Tibial artery (tissue), 4 donors: ENCODE results near the gene SEL1L3.

Experiments
- DNase-seq, 2 donors: peaks; one replicate each; pipeline ENCODE4 v3.0.0-alpha.2; 2019
- H3K27ac ChIP-seq, 2 donors: fragments of 200-600 bp; sonication (generic) in 1 of 2; 1 replicate in 1 of 2; 2 replicates in 1 of 2; pipeline ENCODE4 v1.5.1; 2018 to 2019; ENCODE audit warnings: mild to moderate bottlenecking in 1 of 2
- H3K27me3 ChIP-seq, 2 donors: fragments of 200-600 bp; sonication (generic) in 1 of 2; one replicate each; pipeline versions ENCODE4 v1.5.1 to v1.6.0; 2016 to 2019
- H3K36me3 ChIP-seq, 3 donors: fragments of 200-600 bp; sonication (generic) in 2 of 3; one replicate each; pipeline ENCODE4 v1.5.1; 2016 to 2019; ENCODE audit warnings: mild to moderate bottlenecking in 2 of 3
- H3K4me1 ChIP-seq, 4 donors: fragments of 200-600 bp; sonication (generic) in 2 of 4; 1 replicate in 3 of 4; 2 replicates in 1 of 4; pipeline ENCODE4 v1.5.1; 2016 to 2019
- H3K4me3 ChIP-seq, 2 donors: fragments of 200-600 bp; sonication (generic) in 1 of 2; 1 replicate in 1 of 2; 2 replicates in 1 of 2; pipeline ENCODE4 v1.5.1; 2018 to 2019; ENCODE audit warnings: mild to moderate bottlenecking in 2 of 2
- H3K9me3 ChIP-seq, 3 donors: fragments of 200-600 bp; sonication (generic) in 1 of 3; one replicate each; pipeline ENCODE4 v1.5.1; 2016 to 2019
- CTCF ChIP-seq, 2 experiments: fragments of 200-600 bp in 1 of 2; fragments of 450-650 bp in 1 of 2; IDR thresholded peaks; one replicate each; pipeline ENCODE4 v1.5.1; 2017 to 2019; ENCODE audit warnings: antibody characterized with exemption in 2 of 2, mild to moderate bottlenecking in 1 of 2, moderate library complexity in 1 of 2
- intact Hi-C: fragments of 100-400 bp; cut with DNase I; formaldehyde crosslinking; loops from one replicate; pipeline ENCODE4 v1.15.0; 2023; ENCODE audit warnings: low total_unique reads

The SEL1L3 gene

GRCh38 chr4:25857403-25857802 lies 5.4 kb downstream of the SEL1L3 start:
- TF ChIP-seq CTCF (IDR thresholded peaks at IDR 0.05), result no peak
- no peaks in the 10 kb centered on the region for H3K36me3 ChIP-seq
- DNase-seq, result no peak
- peaks cover 0 to 38% of the 10 kb centered on the region in 2 donors for H3K27me3 ChIP-seq
- intact Hi-C loops, result no loop called here
- H3K4me3 ChIP-seq, result no peak overlapping the region
- no peaks in the 10 kb centered on the region for H3K9me3 ChIP-seq
- H3K27ac ChIP-seq, result no peak overlapping the region
- peaks cover 0 to 12% (median 8%) of the 10 kb centered on the region in 4 donors for H3K4me1 ChIP-seq

GRCh38 chr4:25856756-25857155 lies 6.0 kb downstream of the SEL1L3 start:
- Histone ChIP-seq H3K9me3 (no peaks in the 10 kb centered on the region), H3K36me3 (no peaks in the 10 kb centered on the region), H3K4me3 (no peak overlapping the region), H3K27ac (no peak overlapping the region), H3K4me1 (peaks cover 0 to 6% (median 2%) of the 10 kb centered on the region in 4 donors), H3K27me3 (peaks cover 0 to 32% of the 10 kb centered on the region in 2 donors)
- TF ChIP-seq CTCF (IDR thresholded peaks at IDR 0.05), result no peak
- intact Hi-C loops, result no loop called here
- no peak for DNase-seq

- intact Hi-C loops, result no loop called here
- no peaks in the 10 kb centered on the region for H3K36me3 ChIP-seq
- no peaks in the 10 kb centered on the region for H3K4me1 ChIP-seq
- H3K4me3 ChIP-seq, result no peak overlapping the region
- H3K9me3 ChIP-seq, result no peaks in the 10 kb centered on the region
- TF ChIP-seq CTCF (IDR thresholded peaks at IDR 0.05), result no peak
- no peak overlapping the region for H3K27ac ChIP-seq
- DNase-seq, result no peak
- no peaks in the 10 kb centered on the region for H3K27me3 ChIP-seq
Observed at GRCh38 chr4:25852103-25852502, 10.7 kb downstream of the SEL1L3 start.

- Histone ChIP-seq H3K27ac (no peak overlapping the region), H3K27me3 (peaks cover 0 to 10% of the 10 kb centered on the region in 2 donors), H3K4me1 (no peaks in the 10 kb centered on the region), H3K36me3 (no peaks in the 10 kb centered on the region), H3K4me3 (no peak overlapping the region), H3K9me3 (no peaks in the 10 kb centered on the region)
- DNase-seq, result no peak
- TF ChIP-seq CTCF (IDR thresholded peaks at IDR 0.05), result no peak
- intact Hi-C loops, result no loop called here
Observed at GRCh38 chr4:25847329-25847728, 15.5 kb downstream of the SEL1L3 start.

- intact Hi-C loops, result no loop called here
- Histone ChIP-seq H3K4me3 (no peak overlapping the region), H3K27ac (no peak overlapping the region), H3K4me1 (no peaks in the 10 kb centered on the region), H3K36me3 (no peaks in the 10 kb centered on the region), H3K27me3 (peaks cover 0 to 10% of the 10 kb centered on the region in 2 donors), H3K9me3 (no peaks in the 10 kb centered on the region)
- no peak for TF ChIP-seq CTCF (IDR thresholded peaks at IDR 0.05)
- DNase-seq, result no peak
Observed at GRCh38 chr4:25845841-25846653, 16.7 kb downstream of the SEL1L3 start.
